Vagina (tissue), 2 donors: Measurements from ENCODE around the gene PPP1CC. TPM values are rescaled to one million over a fixed set of nuclear protein-coding genes. Genes with fewer than 3 reads are reported as not detected.

Experiments
- DNase-seq, 2 donors: peaks; one replicate each; pipeline ENCODE4 v3.0.0-alpha.2; 2017; ENCODE audit errors: extremely low spot score in 2 of 2
- H3K27ac ChIP-seq: fragments of 200-600 bp; sonication (generic); one replicate; pipeline ENCODE4 v1.5.1; 2019
- H3K27me3 ChIP-seq: fragments of 200-600 bp; sonication (generic); one replicate; pipeline ENCODE4 v1.5.1; 2019
- H3K36me3 ChIP-seq, 2 donors: fragments of 200-600 bp; sonication (generic); one replicate each; pipeline ENCODE4 v1.5.1; 2017 to 2019
- H3K4me1 ChIP-seq: fragments of 200-600 bp; sonication (generic); one replicate; pipeline ENCODE4 v1.5.1; 2019
- H3K4me3 ChIP-seq, 2 donors: fragments of 200-600 bp; sonication (generic); 1 replicate in 1 of 2; 2 replicates in 1 of 2; pipeline ENCODE4 v1.5.1; 2016 to 2019
- H3K9me3 ChIP-seq: fragments of 200-600 bp; sonication (generic); one replicate; pipeline ENCODE4 v1.5.1; 2019
- CTCF ChIP-seq, 3 experiments: fragments of 450-650 bp in 2 of 3; fragments of 200-600 bp in 1 of 3; sonication (generic) in 1 of 3; IDR thresholded peaks; one replicate each; pipeline ENCODE4 v1.5.1; 2017 to 2019; ENCODE audit warnings: antibody characterized with exemption in 3 of 3, mild to moderate bottlenecking in 2 of 3, moderate library complexity in 2 of 3
- POLR2A ChIP-seq, 2 donors: fragments of 450-650 bp; IDR thresholded peaks; one replicate each; pipeline ENCODE4 v1.6.1; 2017; ENCODE audit warnings: antibody characterized with exemption in 2 of 2, mild to moderate bottlenecking in 2 of 2, moderate library complexity in 2 of 2
- POLR2AphosphoS5 ChIP-seq, 2 donors: sonication (generic); formaldehyde crosslinking; IDR thresholded peaks; one replicate each; pipeline ENCODE4 v1.9.0; 2017; ENCODE audit warnings: antibody characterized with exemption in 2 of 2, mild to moderate bottlenecking in 2 of 2, low read depth in 1 of 2; ENCODE audit not compliant: insufficient read depth in 1 of 2
- intact Hi-C: fragments of 100-400 bp; cut with DNase I; formaldehyde crosslinking; loops from one replicate; pipeline ENCODE4 v1.15.1; 2023
- total RNA-seq: library from RNA; depleted of rRNA; stranded (reverse); fragments of >200 nt; gene quantifications from one replicate; pipeline ENCODE4 v1.2.3, GENCODE V29; 2016

PPP1CC gene
- total RNA-seq, 1 donor from 2014 or later: 87.9 TPM

GRCh38 chr12:110765111-110765510, 22.4 kb upstream of the PPP1CC start:
- Histone ChIP-seq H3K9me3 (no peaks in the 10 kb centered on the region), H3K36me3 (no peaks in the 10 kb centered on the region), H3K4me1 (no peaks in the 10 kb centered on the region), H3K27ac (no peak overlapping the region), H3K4me3 (no peak overlapping the region), H3K27me3 (no peaks in the 10 kb centered on the region)
- TF ChIP-seq POLR2AphosphoS5 (IDR thresholded peaks at IDR 0.05; ENCODE audit: insufficient read depth in 1 of 2, low read depth in 1 of 2): no peak
- no peak for TF ChIP-seq POLR2A (IDR thresholded peaks at IDR 0.05)
- TF ChIP-seq CTCF (IDR thresholded peaks at IDR 0.05): no peak
- no peak for DNase-seq
- intact Hi-C loops: no loop called here

- Histone ChIP-seq H3K4me1 (no peaks in the 10 kb centered on the region), H3K27ac (no peak overlapping the region), H3K4me3 (no peak overlapping the region), H3K27me3 (no peaks in the 10 kb centered on the region), H3K36me3 (no peaks in the 10 kb centered on the region), H3K9me3 (no peaks in the 10 kb centered on the region)
- TF ChIP-seq CTCF (IDR thresholded peaks at IDR 0.05) (no peak), POLR2A (IDR thresholded peaks at IDR 0.05) (no peak)
- no peak for DNase-seq
- intact Hi-C loops: no loop called here
These were observed 20.9 kb upstream of the PPP1CC start for GRCh38 chr12:110763583-110763982.

- DNase-seq: no peak
- Histone ChIP-seq H3K4me1 (no peaks in the 10 kb centered on the region), H3K4me3 (no peak overlapping the region), H3K27me3 (no peaks in the 10 kb centered on the region), H3K9me3 (no peaks in the 10 kb centered on the region), H3K36me3 (no peaks in the 10 kb centered on the region), H3K27ac (no peak overlapping the region)
- TF ChIP-seq POLR2A (IDR thresholded peaks at IDR 0.05) (no peak), POLR2AphosphoS5 (IDR thresholded peaks at IDR 0.05; ENCODE audit: insufficient read depth in 1 of 2, low read depth in 1 of 2) (no peak), CTCF (IDR thresholded peaks at IDR 0.05) (no peak)
- intact Hi-C loops: no loop called here
These were observed 20.2 kb upstream of the PPP1CC start for GRCh38 chr12:110762891-110763290.

- no peak for DNase-seq
- H3K36me3 ChIP-seq: no peaks in the 10 kb centered on the region
- intact Hi-C loops: no loop called here
- H3K9me3 ChIP-seq: no peaks in the 10 kb centered on the region
- no peaks in the 10 kb centered on the region for H3K27me3 ChIP-seq
- no peaks in the 10 kb centered on the region for H3K4me1 ChIP-seq
- no peak overlapping the region for H3K4me3 ChIP-seq
- TF ChIP-seq POLR2AphosphoS5 (IDR thresholded peaks at IDR 0.05; ENCODE audit: insufficient read depth in 1 of 2, low read depth in 1 of 2) (no peak), CTCF (IDR thresholded peaks at IDR 0.05) (no peak), POLR2A (IDR thresholded peaks at IDR 0.05) (no peak)
- H3K27ac ChIP-seq: no peak overlapping the region
These were observed 17.5 kb upstream of the PPP1CC start for GRCh38 chr12:110760204-110760609.

- Histone ChIP-seq H3K4me1 (no peaks in the 10 kb centered on the region), H3K4me3 (no peak overlapping the region), H3K27ac (no peak overlapping the region), H3K36me3 (no peaks in the 10 kb centered on the region), H3K9me3 (no peaks in the 10 kb centered on the region), H3K27me3 (no peaks in the 10 kb centered on the region)
- no peak for TF ChIP-seq CTCF (IDR thresholded peaks at IDR 0.05)
- TF ChIP-seq POLR2A (IDR thresholded peaks at IDR 0.05): no peak
- no peak for TF ChIP-seq POLR2AphosphoS5 (IDR thresholded peaks at IDR 0.05; ENCODE audit: insufficient read depth in 1 of 2, low read depth in 1 of 2)
- intact Hi-C loops: no loop called here
- DNase-seq: no peak
These were observed 16.2 kb upstream of the PPP1CC start for GRCh38 chr12:110758922-110759321.
